Gastroesophageal sphincter (tissue), 4 donors: Measurements from ENCODE around the gene KCND3. TPM values are rescaled to one million over a fixed set of nuclear protein-coding genes. Genes with fewer than 3 reads are reported as not detected.
A peak's percentile ranks its signal among the peaks of the same experiment; 100 is the strongest.

Source experiments
- ATAC-seq: fragments of 150-250 bp; one replicate; pipeline ENCODE4 v1.9.1; 2016; ENCODE audit warnings: mild to moderate bottlenecking, moderate library complexity
- H3K27ac ChIP-seq, 4 donors: fragments of 200-600 bp; sonication (generic) in 3 of 4; 1 replicate in 3 of 4; 2 replicates in 1 of 4; pipeline ENCODE4 v1.5.1; 2016 to 2019
- H3K27me3 ChIP-seq: fragments of 200-600 bp; sonication (generic); one replicate; pipeline ENCODE4 v1.5.1; 2019
- H3K36me3 ChIP-seq, 2 donors: fragments of 200-600 bp; sonication (generic); one replicate each; pipeline ENCODE4 v1.5.1; 2019; ENCODE audit warnings: control low read depth in 1 of 2
- H3K4me1 ChIP-seq, 3 donors: fragments of 200-600 bp; sonication (generic); 1 replicate in 2 of 3; 2 replicates in 1 of 3; pipeline ENCODE4 v1.5.1; 2016 to 2019; ENCODE audit warnings: control low read depth in 2 of 3
- H3K4me3 ChIP-seq, 2 donors: fragments of 200-600 bp; sonication (generic); one replicate each; pipeline ENCODE4 v1.5.1; 2019; ENCODE audit warnings: mild to moderate bottlenecking in 1 of 2, moderate library complexity in 1 of 2
- H3K9me3 ChIP-seq, 3 donors: fragments of 200-600 bp; sonication (generic); one replicate each; pipeline ENCODE4 v1.5.1; 2017 to 2019; ENCODE audit warnings: control low read depth in 2 of 3
- EP300 ChIP-seq: sonication (generic); formaldehyde crosslinking; IDR thresholded peaks from one replicate; pipeline ENCODE4 v1.6.1; 2017; ENCODE audit warnings: antibody characterized with exemption, mild to moderate bottlenecking
- POLR2A ChIP-seq, 2 donors: fragments of 450-650 bp; IDR thresholded peaks; one replicate each; pipeline ENCODE4 v1.6.1; 2017; ENCODE audit warnings: antibody characterized with exemption in 2 of 2, mild to moderate bottlenecking in 2 of 2, moderate library complexity in 1 of 2
- POLR2AphosphoS5 ChIP-seq: sonication (generic); formaldehyde crosslinking; IDR thresholded peaks from one replicate; pipeline ENCODE4 v1.6.1; 2017; ENCODE audit warnings: antibody characterized with exemption
- WGBS, 2 donors: methylation state at CpG; one replicate each; pipeline ENCODE4 v1.1.5; 2018; ENCODE audit warnings: low coverage in 1 of 2; 5-methylcytosine and 5-hydroxymethylcytosine counted together
- total RNA-seq, 4 donors: library from RNA; depleted of rRNA; stranded (reverse); fragments of >200 nt; gene quantifications; one replicate each; pipeline ENCODE4 v1.1.0, GENCODE V29; 2016
- TF ChIP-seq, protein P1 (sequence below), 4 experiments: fragments of 200-600 bp in 2 of 4; fragments of 450-650 bp in 2 of 4; sonication (generic) in 1 of 4; IDR thresholded peaks; one replicate each; pipeline ENCODE4 v1.5.1; 2017 to 2019; ENCODE audit warnings: antibody characterized with exemption in 4 of 4, mild to moderate bottlenecking in 2 of 4, moderate library complexity in 2 of 4

Gene KCND3
- total RNA-seq, 4 donors from 2014 or later: 36.2 to 58.7 (median 57.4) TPM

DNA sequence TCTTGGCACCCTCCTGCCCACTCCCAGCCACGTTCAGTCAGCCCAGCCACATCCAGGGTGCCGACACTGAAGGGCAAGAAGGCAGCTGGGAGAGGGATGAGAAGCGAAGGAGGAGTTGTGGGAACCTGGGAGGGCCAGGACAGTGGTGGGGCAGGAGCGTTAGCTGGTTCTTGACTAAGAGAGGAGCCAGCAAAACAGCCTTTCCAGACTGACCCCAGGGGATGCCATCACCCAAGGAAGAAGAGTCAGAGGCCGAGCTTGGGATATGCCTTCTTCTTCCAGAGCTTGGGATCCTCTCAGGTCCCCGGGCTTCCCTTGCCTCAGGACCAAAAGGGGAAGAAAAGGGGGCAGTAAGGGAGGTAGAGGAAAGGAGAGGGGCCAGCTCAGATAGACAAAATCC lies 257.5 kb downstream of the KCND3 start:
- Histone ChIP-seq H3K4me3 (no peak overlapping the region), H3K27me3 (no peaks in the 10 kb centered on the region), H3K27ac (peak overlapping the region in 3 of 4 donors; percentile 2 to 71 (median 32)), H3K4me1 (peaks cover 0 to 83% (median 45%) of the 10 kb centered on the region in 3 donors), H3K36me3 (peaks cover 0 to 11% of the 10 kb centered on the region in 2 donors), H3K9me3 (no peaks in the 10 kb centered on the region)
- no peak for ATAC-seq
- TF ChIP-seq POLR2AphosphoS5 (no peak), EP300 (no peak), POLR2A (IDR thresholded peaks at IDR 0.05) (no peak)
- TF ChIP-seq, protein P1, sequence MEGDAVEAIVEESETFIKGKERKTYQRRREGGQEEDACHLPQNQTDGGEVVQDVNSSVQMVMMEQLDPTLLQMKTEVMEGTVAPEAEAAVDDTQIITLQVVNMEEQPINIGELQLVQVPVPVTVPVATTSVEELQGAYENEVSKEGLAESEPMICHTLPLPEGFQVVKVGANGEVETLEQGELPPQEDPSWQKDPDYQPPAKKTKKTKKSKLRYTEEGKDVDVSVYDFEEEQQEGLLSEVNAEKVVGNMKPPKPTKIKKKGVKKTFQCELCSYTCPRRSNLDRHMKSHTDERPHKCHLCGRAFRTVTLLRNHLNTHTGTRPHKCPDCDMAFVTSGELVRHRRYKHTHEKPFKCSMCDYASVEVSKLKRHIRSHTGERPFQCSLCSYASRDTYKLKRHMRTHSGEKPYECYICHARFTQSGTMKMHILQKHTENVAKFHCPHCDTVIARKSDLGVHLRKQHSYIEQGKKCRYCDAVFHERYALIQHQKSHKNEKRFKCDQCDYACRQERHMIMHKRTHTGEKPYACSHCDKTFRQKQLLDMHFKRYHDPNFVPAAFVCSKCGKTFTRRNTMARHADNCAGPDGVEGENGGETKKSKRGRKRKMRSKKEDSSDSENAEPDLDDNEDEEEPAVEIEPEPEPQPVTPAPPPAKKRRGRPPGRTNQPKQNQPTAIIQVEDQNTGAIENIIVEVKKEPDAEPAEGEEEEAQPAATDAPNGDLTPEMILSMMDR (IDR thresholded peaks at IDR 0.05): no peak
- 95% methylated on average over 3 of the region's 6 CpGs; no CpG with 5 or more reads in 1 of the 2 donors for WGBS, 2 donors

DNA sequence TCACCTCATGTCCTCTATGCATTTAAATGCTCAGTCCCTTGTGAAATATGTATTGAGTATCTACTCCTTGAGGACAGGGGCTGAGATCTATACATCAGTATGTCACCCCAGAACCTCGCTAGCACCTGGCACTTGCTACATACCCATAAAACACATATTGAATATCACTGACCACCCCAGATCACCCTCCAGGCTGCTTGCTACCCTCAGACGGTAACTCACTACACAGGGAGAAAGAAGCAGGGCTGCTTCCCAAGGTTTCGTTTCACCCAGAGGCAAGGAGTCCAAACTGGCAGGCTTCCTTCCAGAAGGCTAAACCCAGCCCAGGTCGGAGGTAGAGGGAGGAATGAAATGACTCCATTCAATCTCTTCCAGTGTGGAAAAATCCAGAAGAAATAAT lies 258.8 kb downstream of the KCND3 start:
- Histone ChIP-seq H3K27me3 (no peaks in the 10 kb centered on the region), H3K27ac (peak overlapping the region in 3 of 4 donors; percentile 0 to 51 (median 18)), H3K36me3 (peaks cover 0 to 19% of the 10 kb centered on the region in 2 donors), H3K4me3 (no peak overlapping the region), H3K9me3 (no peaks in the 10 kb centered on the region), H3K4me1 (peaks cover 0 to 78% (median 36%) of the 10 kb centered on the region in 3 donors)
- TF ChIP-seq POLR2AphosphoS5: no peak
- no peak for TF ChIP-seq POLR2A (IDR thresholded peaks at IDR 0.05)
- no peak for TF ChIP-seq EP300
- TF ChIP-seq, protein P1 (IDR thresholded peaks at IDR 0.05): no peak
- 41 to 51% methylated on average over 3 to 4 of the region's 4 CpGs for WGBS, 2 donors
- no peak for ATAC-seq

DNA sequence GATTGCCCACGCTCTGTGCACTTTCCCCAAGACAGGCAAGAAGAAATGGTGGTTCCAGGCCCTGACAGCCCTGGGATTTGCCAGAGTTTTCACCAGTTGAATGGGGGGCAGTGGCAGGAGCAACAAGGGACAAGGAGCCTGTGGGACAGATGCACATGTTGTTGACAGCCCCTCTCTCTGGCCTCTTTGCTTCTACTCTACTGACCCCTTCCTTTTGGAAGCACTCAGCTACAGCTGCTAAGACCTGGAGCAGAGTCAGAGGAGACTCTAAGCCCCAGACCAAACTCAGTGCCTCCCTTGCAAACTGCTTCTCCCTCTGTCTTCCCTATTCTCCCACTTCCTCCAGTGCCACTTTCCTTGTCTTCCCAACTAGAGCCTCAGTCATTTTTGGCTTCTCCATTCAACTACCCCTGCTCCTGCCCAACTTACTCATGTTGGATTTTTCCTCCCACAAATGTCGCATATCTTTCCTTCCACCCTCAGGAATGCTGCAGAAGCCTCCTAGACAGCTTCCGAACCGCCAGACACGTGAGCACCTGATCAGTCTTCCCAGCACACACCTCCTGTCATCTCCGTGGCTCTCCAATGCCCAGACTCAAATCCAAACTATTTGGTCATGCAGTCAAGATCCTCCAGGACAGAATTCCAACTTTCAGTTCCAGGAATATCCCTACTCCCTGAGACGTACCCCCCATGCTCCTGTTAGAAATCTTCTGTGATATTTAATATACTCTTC lies 259.4 kb downstream of the KCND3 start:
- TF ChIP-seq EP300 (no peak), POLR2AphosphoS5 (no peak), POLR2A (IDR thresholded peaks at IDR 0.05) (no peak)
- TF ChIP-seq, protein P1 (IDR thresholded peaks at IDR 0.05): no peak
- H3K27ac ChIP-seq: peak overlapping the region in 3 of 4 donors; percentile 0 to 51 (median 27)
- no peaks in the 10 kb centered on the region for H3K27me3 ChIP-seq
- H3K9me3 ChIP-seq: no peaks in the 10 kb centered on the region
- ATAC-seq: no peak
- H3K36me3 ChIP-seq: peaks cover 0 to 19% of the 10 kb centered on the region in 2 donors
- 45 to 53% methylated on average over 6 of the region's 7 CpGs for WGBS, 2 donors
- no peak overlapping the region for H3K4me3 ChIP-seq
- H3K4me1 ChIP-seq: peaks cover 0 to 78% (median 38%) of the 10 kb centered on the region in 3 donors

- no peak overlapping the region for H3K4me3 ChIP-seq
- H3K27ac ChIP-seq: peak overlapping the region in 3 of 4 donors; percentile 26 to 51 (median 37)
- no peak for ATAC-seq
- H3K36me3 ChIP-seq: peaks cover 0 to 19% of the 10 kb centered on the region in 2 donors
- H3K9me3 ChIP-seq: no peaks in the 10 kb centered on the region
- 37% methylated on average over 3 of the region's 8 CpGs; no CpG with 5 or more reads in 1 of the 2 donors for WGBS, 2 donors
- peaks cover 0 to 78% (median 41%) of the 10 kb centered on the region in 3 donors for H3K4me1 ChIP-seq
- H3K27me3 ChIP-seq: no peaks in the 10 kb centered on the region
- TF ChIP-seq, protein P1 (IDR thresholded peaks at IDR 0.05): no peak
- no peak for TF ChIP-seq EP300
- TF ChIP-seq POLR2AphosphoS5: no peak
- no peak for TF ChIP-seq POLR2A (IDR thresholded peaks at IDR 0.05)
Measured at GRCh38 chr1:111729271-111729921, 260.1 kb downstream of the KCND3 start.
